H1 (cell line): ENCODE results near the gene DNLZ.

Source experiments
- CHD2 ChIP-seq: IDR thresholded peaks from 2 replicates; pipeline ENCODE4 v1.6.1; 2012; ENCODE audit warnings: low read length, improper control_type of control experiment
- CTCF ChIP-seq, 3 experiments: IDR thresholded peaks; 1 replicate in 2 of 3; 2 replicates in 1 of 3; pipeline versions ENCODE4 v1.5.1 to v1.6.1; 2011; ENCODE audit warnings: low read length in 3 of 3, mild to moderate bottlenecking in 3 of 3, inconsistent platforms in 2 of 3, low read depth in 1 of 3, moderate library complexity in 1 of 3; ENCODE audit not compliant: insufficient read depth in 1 of 3; ENCODE audit errors: control extremely low read depth in 1 of 3
- EP300 ChIP-seq, 2 experiments: IDR thresholded peaks; 1 replicate in 1 of 2; 2 replicates in 1 of 2; pipeline ENCODE4 v1.6.1; 2011 to 2012; ENCODE audit warnings: low read depth in 2 of 2, low read length in 2 of 2, mild to moderate bottlenecking in 2 of 2, borderline replicate concordance in 1 of 2, inconsistent platforms in 1 of 2, moderate library complexity in 1 of 2
- EZH2 ChIP-seq: fragments of 200-600 bp; sonication (generic); IDR thresholded peaks from 2 replicates; pipeline ENCODE4 v1.7.1; 2012; ENCODE audit warnings: low read depth, mild to moderate bottlenecking, moderate library complexity, low read length, inconsistent platforms; ENCODE audit not compliant: severe bottlenecking
- GABPA ChIP-seq: IDR thresholded peaks from 2 replicates; pipeline ENCODE4 v1.6.1; 2011; ENCODE audit warnings: mild to moderate bottlenecking, low read length, moderate library complexity, borderline replicate concordance; ENCODE audit not compliant: insufficient read depth
- MAX ChIP-seq: IDR thresholded peaks from 2 replicates; pipeline ENCODE4 v1.6.1; 2012; ENCODE audit warnings: inconsistent platforms
- POLR2A ChIP-seq, 2 experiments: IDR thresholded peaks; 1 replicate in 1 of 2; 2 replicates in 1 of 2; pipeline ENCODE4 v1.6.1; 2011; ENCODE audit warnings: low read depth in 2 of 2, low read length in 2 of 2, mild to moderate bottlenecking in 2 of 2; ENCODE audit errors: control extremely low read depth in 1 of 2
- RBBP5 ChIP-seq: IDR thresholded peaks from 2 replicates; pipeline ENCODE4 v1.7.1; 2012; ENCODE audit warnings: low read depth, mild to moderate bottlenecking, inconsistent platforms, low read length, moderate library complexity, borderline replicate concordance
- TAF1 ChIP-seq: IDR thresholded peaks from 2 replicates; pipeline ENCODE4 v1.6.1; 2011; ENCODE audit warnings: mild to moderate bottlenecking, low read depth, low read length
- TEAD4 ChIP-seq: IDR thresholded peaks from 2 replicates; pipeline ENCODE4 v1.6.1; 2012; ENCODE audit warnings: low read depth, low read length, inconsistent platforms, mixed read lengths

- TF ChIP-seq CTCF (IDR thresholded peaks at IDR 0.05; ENCODE audit: control extremely low read depth in 1 of 3, insufficient read depth in 1 of 3, low read depth in 1 of 3, low read length in 3 of 3) (no peak), EP300 (IDR thresholded peaks at IDR 0.05; ENCODE audit: borderline replicate concordance in 1 of 2, low read depth in 2 of 2, low read length in 2 of 2) (no peak), EZH2 (no peak), CHD2 (no peak), POLR2A (IDR thresholded peaks at IDR 0.05; ENCODE audit: control extremely low read depth in 1 of 2, low read depth in 2 of 2, low read length in 2 of 2) (no peak), TAF1 (no peak), RBBP5 (no peak), GABPA (no peak), MAX (no peak), TEAD4 (no peak)
Measured at GRCh38 chr9:136392538-136393449, 29.2 kb upstream of the DNLZ start.
